ENCODE measurements around the gene MYH11. TPM values are rescaled to one million over a fixed set of nuclear protein-coding genes. Genes with fewer than 3 reads are reported as not detected.

Gene MYH11
- total RNA-seq, 1 experiment from 2014 or later, result not detected

DNA sequence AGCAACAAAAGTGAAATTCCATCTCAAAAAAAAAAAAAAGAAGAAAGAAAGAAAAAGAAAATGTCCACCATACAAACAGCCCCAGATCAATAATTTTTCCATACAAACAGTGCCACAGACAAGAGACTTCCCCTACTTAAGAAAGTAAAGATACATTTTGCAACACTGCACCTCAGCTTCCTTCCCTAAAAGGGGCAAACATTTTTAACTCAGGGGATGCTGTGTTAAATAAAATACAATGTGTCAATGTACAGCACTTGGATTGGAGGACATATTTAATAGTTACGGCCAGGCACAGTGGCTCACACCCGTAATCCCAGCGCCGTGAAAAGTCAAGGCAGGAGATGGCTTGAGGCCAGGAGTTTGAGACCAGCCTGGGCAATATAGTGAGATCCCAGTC is 22.3 kb downstream of the MYH11 start:
- H3K36me3 ChIP-seq (ENCODE audit: control insufficient read depth, insufficient read depth, low read length), result no peaks in the 10 kb centered on the region
- CTCF ChIA-PET, result no interaction called here
- no peaks in the 10 kb centered on the region for H3K9me3 Mint-ChIP-seq (ENCODE audit: unreplicated experiment)

DNA sequence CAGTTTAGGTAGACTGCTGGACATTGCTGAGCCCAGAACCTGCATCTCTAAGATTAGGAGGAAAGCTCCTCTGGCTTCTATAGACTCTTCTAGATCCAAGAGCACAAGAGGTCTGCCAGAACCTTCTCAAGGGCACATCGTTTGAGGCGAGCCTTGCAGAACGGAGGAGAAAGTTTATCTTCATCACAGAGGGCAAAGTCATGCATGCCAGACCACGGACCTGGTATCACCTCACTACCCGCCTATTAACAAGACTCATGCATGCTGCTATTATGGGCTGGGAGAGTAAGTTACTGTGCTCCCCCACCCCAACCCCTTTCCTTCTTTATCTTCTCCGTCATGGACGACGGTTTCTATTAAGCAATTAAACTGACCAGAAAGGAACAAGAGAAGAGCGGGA is 23.3 kb downstream of the MYH11 start:
- no peak overlapping the region for H3K4me3 ChIP-seq (ENCODE audit: low read depth, low read length)
- Mint-ChIP-seq H3K27me3 (ENCODE audit: insufficient read depth, unreplicated experiment) (peaks cover 4% of the 10 kb centered on the region), H3K9me3 (ENCODE audit: unreplicated experiment) (no peaks in the 10 kb centered on the region), H3K4me1 (ENCODE audit: low read depth, unreplicated experiment) (no peaks in the 10 kb centered on the region), H3K4me3 (ENCODE audit: unreplicated experiment) (no peak overlapping the region), H3K27ac (ENCODE audit: unreplicated experiment) (no peak overlapping the region), H3K36me3 (ENCODE audit: insufficient read depth, unreplicated experiment) (no peaks in the 10 kb centered on the region)
- no peaks in the 10 kb centered on the region for H3K4me1 ChIP-seq
- H3K9me3 ChIP-seq, result no peaks in the 10 kb centered on the region
- no peaks in the 10 kb centered on the region for H3K27me3 ChIP-seq (replicated peaks; ENCODE audit: control insufficient read depth, insufficient read depth, low read length)
- TF ChIP-seq, protein P1, sequence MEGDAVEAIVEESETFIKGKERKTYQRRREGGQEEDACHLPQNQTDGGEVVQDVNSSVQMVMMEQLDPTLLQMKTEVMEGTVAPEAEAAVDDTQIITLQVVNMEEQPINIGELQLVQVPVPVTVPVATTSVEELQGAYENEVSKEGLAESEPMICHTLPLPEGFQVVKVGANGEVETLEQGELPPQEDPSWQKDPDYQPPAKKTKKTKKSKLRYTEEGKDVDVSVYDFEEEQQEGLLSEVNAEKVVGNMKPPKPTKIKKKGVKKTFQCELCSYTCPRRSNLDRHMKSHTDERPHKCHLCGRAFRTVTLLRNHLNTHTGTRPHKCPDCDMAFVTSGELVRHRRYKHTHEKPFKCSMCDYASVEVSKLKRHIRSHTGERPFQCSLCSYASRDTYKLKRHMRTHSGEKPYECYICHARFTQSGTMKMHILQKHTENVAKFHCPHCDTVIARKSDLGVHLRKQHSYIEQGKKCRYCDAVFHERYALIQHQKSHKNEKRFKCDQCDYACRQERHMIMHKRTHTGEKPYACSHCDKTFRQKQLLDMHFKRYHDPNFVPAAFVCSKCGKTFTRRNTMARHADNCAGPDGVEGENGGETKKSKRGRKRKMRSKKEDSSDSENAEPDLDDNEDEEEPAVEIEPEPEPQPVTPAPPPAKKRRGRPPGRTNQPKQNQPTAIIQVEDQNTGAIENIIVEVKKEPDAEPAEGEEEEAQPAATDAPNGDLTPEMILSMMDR (IDR thresholded peaks at IDR 0.05; ENCODE audit: insufficient read depth in 1 of 2, low read depth in 1 of 2, low read length in 1 of 2, severe bottlenecking in 1 of 2, unreplicated experiment in 1 of 2), result no peak
- ChIA-PET POLR2A (no interaction called here), CTCF (no interaction called here)
- no peak for DNase-seq
- no TSS peak for BruUV-seq (replicated peaks)
- no peaks in the 10 kb centered on the region for H3K36me3 ChIP-seq (ENCODE audit: control insufficient read depth, insufficient read depth, low read length)
- intact Hi-C loops (cut with micrococcal nuclease; ENCODE audit: unreplicated experiment), result no loop called here

More for the DNA sequence above, 22.3 kb downstream of the MYH11 start:
- TF ChIP-seq, protein P1 (IDR thresholded peaks at IDR 0.05; ENCODE audit: insufficient read depth in 1 of 2, low read depth in 1 of 2, low read length in 1 of 2, severe bottlenecking in 1 of 2, unreplicated experiment in 1 of 2), result no peak
- Mint-ChIP-seq H3K36me3 (ENCODE audit: insufficient read depth, unreplicated experiment) (no peaks in the 10 kb centered on the region), H3K27me3 (ENCODE audit: insufficient read depth, unreplicated experiment) (peaks cover 4% of the 10 kb centered on the region), H3K4me3 (ENCODE audit: unreplicated experiment) (no peak overlapping the region), H3K4me1 (ENCODE audit: low read depth, unreplicated experiment) (no peaks in the 10 kb centered on the region), H3K27ac (ENCODE audit: unreplicated experiment) (no peak overlapping the region)
- Histone ChIP-seq H3K4me1 (no peaks in the 10 kb centered on the region), H3K27me3 (replicated peaks; ENCODE audit: control insufficient read depth, insufficient read depth, low read length) (no peaks in the 10 kb centered on the region), H3K4me3 (ENCODE audit: low read depth, low read length) (no peak overlapping the region), H3K9me3 (no peaks in the 10 kb centered on the region)
- DNase-seq, result no peak
- BruUV-seq (replicated peaks), result no TSS peak
- POLR2A ChIA-PET, result no interaction called here
- intact Hi-C loops (cut with micrococcal nuclease; ENCODE audit: unreplicated experiment), result no loop called here

DNA sequence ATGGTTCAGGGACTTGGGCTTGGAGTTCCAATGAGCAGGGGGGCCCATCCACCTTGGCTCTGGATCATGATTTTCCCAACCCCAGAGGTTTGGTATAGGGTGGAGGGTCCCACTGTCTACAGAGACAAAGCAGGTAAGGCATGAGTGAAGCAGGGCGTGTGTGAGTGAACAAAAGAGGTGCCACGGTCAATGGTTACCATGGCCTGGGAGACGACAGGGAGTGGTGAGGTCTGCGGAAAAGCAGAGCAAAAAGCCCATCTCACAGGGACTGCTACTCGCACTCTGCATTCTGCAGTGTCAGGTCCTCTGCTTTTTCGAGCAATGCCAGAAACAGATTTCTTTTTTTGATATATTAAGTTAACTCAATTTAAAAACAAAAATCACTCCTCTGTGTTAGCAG is 24.6 kb downstream of the MYH11 start:
- no peak overlapping the region for H3K4me3 ChIP-seq (ENCODE audit: low read depth, low read length)
- CTCF ChIA-PET, result no interaction called here
- POLR2A ChIA-PET, result no interaction called here

More for the DNA sequence above, 24.6 kb downstream of the MYH11 start:
- no peak overlapping the region for H3K27ac Mint-ChIP-seq (ENCODE audit: unreplicated experiment)
- H3K27me3 Mint-ChIP-seq (ENCODE audit: insufficient read depth, unreplicated experiment), result peaks cover 4% of the 10 kb centered on the region
- no peaks in the 10 kb centered on the region for H3K36me3 Mint-ChIP-seq (ENCODE audit: insufficient read depth, unreplicated experiment)
- no TSS peak for BruUV-seq (replicated peaks)
- no peaks in the 10 kb centered on the region for H3K36me3 ChIP-seq (ENCODE audit: control insufficient read depth, insufficient read depth, low read length)
- TF ChIP-seq, protein P1 (IDR thresholded peaks at IDR 0.05; ENCODE audit: insufficient read depth in 1 of 2, low read depth in 1 of 2, low read length in 1 of 2, severe bottlenecking in 1 of 2, unreplicated experiment in 1 of 2), result no peak
- H3K9me3 ChIP-seq, result no peaks in the 10 kb centered on the region
- no peak overlapping the region for H3K4me3 Mint-ChIP-seq (ENCODE audit: unreplicated experiment)
- no peaks in the 10 kb centered on the region for H3K9me3 Mint-ChIP-seq (ENCODE audit: unreplicated experiment)
- no peak for DNase-seq
- H3K27me3 ChIP-seq (replicated peaks; ENCODE audit: control insufficient read depth, insufficient read depth, low read length), result no peaks in the 10 kb centered on the region
- no peaks in the 10 kb centered on the region for H3K4me1 Mint-ChIP-seq (ENCODE audit: low read depth, unreplicated experiment)
- intact Hi-C loops (cut with micrococcal nuclease; ENCODE audit: unreplicated experiment), result no loop called here
- no peaks in the 10 kb centered on the region for H3K4me1 ChIP-seq

Measured in Caco-2 (cell line).